GM12875 (cell line): Measurements from ENCODE around the gene PTPRJ.
"Not testable (repeated sequence)": the region's sequence is repeated elsewhere in the genome, so short reads cannot be mapped to it uniquely, and the experiment has no call there.

Experiments used
- H3K4me3 ChIP-seq: one replicate; pipeline ENCODE4 v1.5.1; 2011; ENCODE audit warnings: low read depth, low read length, control low read depth
- CTCF ChIP-seq: IDR thresholded peaks from 2 replicates; pipeline ENCODE4 v1.5.1; 2011; ENCODE audit warnings: low read depth, mild to moderate bottlenecking, control low read depth, inconsistent platforms, low read length, moderate library complexity, borderline replicate concordance; ENCODE audit not compliant: insufficient read depth

PTPRJ gene

GRCh38 chr11:48180627-48181026 lies 200.3 kb downstream of the PTPRJ start:
- TF ChIP-seq CTCF: no peak
- no peak overlapping the region for H3K4me3 ChIP-seq

GRCh38 chr11:48182860-48183526 lies 202.6 kb downstream of the PTPRJ start:
- no peak overlapping the region for H3K4me3 ChIP-seq
- TF ChIP-seq CTCF: no peak

- no peak overlapping the region for H3K4me3 ChIP-seq
- TF ChIP-seq CTCF: no peak
Observed at GRCh38 chr11:48184452-48184851, 204.1 kb downstream of the PTPRJ start.

- not testable (repeated sequence) for H3K4me3 ChIP-seq
Observed at GRCh38 chr11:48190906-48191654, 210.7 kb downstream of the PTPRJ start.

- H3K4me3 ChIP-seq: no peak overlapping the region
- TF ChIP-seq CTCF: no peak
Observed at GRCh38 chr11:48193876-48194275, 213.5 kb downstream of the PTPRJ start.

GRCh38 chr11:48207881-48208280 lies 227.5 kb downstream of the PTPRJ start:
- no peak for TF ChIP-seq CTCF
- H3K4me3 ChIP-seq: no peak overlapping the region

- TF ChIP-seq CTCF: 0 out of 2 replicates have a peak, but pooled peaks have one; percentile 6
- H3K4me3 ChIP-seq: no peak overlapping the region
Observed at GRCh38 chr11:48210052-48210451, 229.7 kb downstream of the PTPRJ start.
